A673 (cell line): ENCODE results near the gene MRPL58.

ENCODE experiments used
- CTCF ChIP-seq: fragments of 300-800, 200-600 bp; sonication (generic); conservative IDR thresholded peaks from 2 replicates; pipeline ENCODE4 v1.5.1; 2017; ENCODE audit warnings: low read depth, mild to moderate bottlenecking, antibody characterized with exemption, low read length, moderate library complexity, mixed read lengths
- EZH2 ChIP-seq: fragments of 200-600 bp; sonication (generic); IDR thresholded peaks from 2 replicates; pipeline ENCODE4 v1.6.1; 2017; ENCODE audit warnings: borderline replicate concordance, low read depth, mild to moderate bottlenecking, mixed read lengths, antibody characterized with exemption, low read length; ENCODE audit not compliant: poor library complexity, severe bottlenecking

DNA sequence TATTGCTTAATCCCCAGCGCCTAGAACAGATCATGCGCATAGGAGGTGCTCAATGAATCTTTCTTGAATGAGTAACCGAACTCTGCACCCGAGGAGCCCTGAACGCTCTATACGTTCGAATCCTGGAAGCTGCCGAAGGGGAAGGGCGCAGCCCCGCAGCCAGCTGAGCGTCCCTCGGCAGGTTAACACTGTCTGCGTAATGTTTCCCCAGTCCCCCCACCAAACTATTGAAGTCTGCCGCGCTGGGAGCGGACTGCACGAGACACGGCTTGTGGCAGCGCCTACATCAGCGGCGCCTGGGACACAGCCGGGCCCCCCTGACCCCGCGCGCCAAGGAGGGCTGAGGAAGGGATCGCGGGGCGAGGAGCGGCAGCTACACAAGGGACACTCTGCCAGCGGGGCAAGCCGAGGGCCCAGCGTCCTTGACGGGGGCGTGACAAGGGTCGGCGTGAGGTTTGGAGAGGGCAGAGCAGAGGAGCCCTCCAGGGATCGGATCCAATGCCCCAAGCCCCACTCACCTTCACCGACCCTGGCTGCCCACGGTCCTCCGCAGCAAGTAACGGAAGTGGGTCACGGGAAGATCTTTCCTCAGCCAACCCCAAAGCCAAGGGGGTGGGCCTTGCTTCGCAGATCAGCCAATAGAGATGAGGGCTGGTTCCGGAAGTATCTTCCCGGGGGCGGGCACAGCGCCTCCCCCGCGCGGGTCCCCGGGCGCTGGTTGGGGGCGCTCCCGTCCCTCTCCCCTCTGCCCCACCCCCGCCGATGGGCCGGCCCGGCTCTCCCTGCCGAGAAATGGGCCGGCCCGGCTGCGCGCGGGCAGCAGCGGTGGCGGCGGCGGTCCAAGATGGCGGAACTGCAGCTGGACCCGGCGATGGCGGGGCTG lies 34.2 kb downstream of the MRPL58 start, which contains the start of the genes ATP5PD and KCTD2:
- TF ChIP-seq CTCF, result no peak
- no peak for TF ChIP-seq EZH2
